Measurements from ENCODE around the gene DLG2.

GRCh38 chr11:84091212-84091986 lies 1535.7 kb downstream of the DLG2 start:
- TF ChIP-seq EZH2phosphoT487 (IDR thresholded peaks at IDR 0.05; ENCODE audit: borderline replicate concordance, low read length) (no peak), CTCF (IDR thresholded peaks at IDR 0.05; ENCODE audit: low read depth, low read length, poor library complexity, severe bottlenecking) (no peak)

Data from DOHH2 (cell line).